ENCODE measurements around the gene CMTR1.
"Not testable (repeated sequence)": the region's sequence is repeated elsewhere in the genome, so short reads cannot be mapped to it uniquely, and the experiment has no call there.

CMTR1 gene

DNA sequence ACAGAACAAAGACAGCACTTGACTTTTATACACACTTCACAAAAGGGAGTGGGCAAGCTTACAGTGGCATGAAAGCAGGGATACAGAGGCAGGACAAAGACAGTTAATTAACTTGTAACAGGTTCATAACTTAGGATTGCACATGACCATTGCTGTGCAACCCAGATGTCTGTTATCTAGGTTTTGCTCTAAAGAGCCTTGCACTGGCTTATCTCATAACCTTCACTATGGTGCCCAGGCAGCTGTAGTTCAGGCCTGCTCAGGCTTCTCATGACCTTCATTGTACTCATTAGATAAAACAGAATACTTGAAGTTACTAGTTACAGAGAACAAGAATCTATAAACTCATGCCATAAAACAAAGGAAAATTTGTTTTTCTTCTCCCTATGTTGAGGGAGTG lies 31.4 kb upstream of the CMTR1 start:
- H3K27ac ChIP-seq (ENCODE audit: insufficient read depth, low read depth, low read length, poor library complexity, severe bottlenecking); H3K4me1 ChIP-seq (ENCODE audit: control insufficient read depth, insufficient read depth, low read length); H3K4me3 ChIP-seq (ENCODE audit: insufficient read depth, low read depth, low read length); H3K9me3 ChIP-seq (ENCODE audit: control insufficient read depth, low read length); H3K36me3 ChIP-seq (ENCODE audit: control insufficient read depth, insufficient read depth, low read length); H3K27me3 ChIP-seq (ENCODE audit: control insufficient read depth, insufficient read depth, low read length, poor library complexity, severe bottlenecking): not testable (repeated sequence)

DNA sequence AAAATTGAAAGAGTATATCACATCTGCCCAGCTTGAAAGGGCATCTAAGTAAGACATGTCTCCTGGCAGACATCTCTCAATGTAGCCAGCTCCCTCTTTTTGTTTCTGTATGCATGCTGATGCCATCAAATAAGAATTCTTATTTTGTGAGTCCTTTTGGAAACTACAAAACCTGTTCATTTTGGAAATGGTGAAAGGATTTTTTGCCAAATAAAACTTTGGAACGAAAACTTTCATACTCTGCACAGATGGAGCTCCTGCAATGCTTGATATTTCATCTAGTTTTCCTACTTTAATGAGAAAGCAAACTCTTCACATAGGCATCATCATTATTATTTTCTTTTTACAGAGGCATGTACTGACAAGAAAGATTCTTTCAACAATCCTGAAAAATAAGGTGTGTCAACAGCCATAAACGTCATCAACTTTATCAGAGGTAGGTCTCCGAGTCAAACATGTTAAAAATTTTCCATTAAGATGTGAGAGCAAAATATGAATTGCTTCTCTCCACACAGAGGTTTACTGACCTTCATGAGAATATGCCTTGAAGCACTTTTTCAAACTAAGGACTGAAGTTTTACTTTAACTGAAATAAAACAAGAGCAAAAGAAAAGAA lies 26.2 kb upstream of the CMTR1 start:
- Histone ChIP-seq H3K4me3 (ENCODE audit: insufficient read depth, low read depth, low read length) (no peak overlapping the region), H3K9me3 (ENCODE audit: control insufficient read depth, low read length) (no peaks in the 10 kb centered on the region), H3K27ac (ENCODE audit: insufficient read depth, low read depth, low read length, poor library complexity, severe bottlenecking) (no peak overlapping the region), H3K36me3 (ENCODE audit: control insufficient read depth, insufficient read depth, low read length) (no peaks in the 10 kb centered on the region), H3K27me3 (ENCODE audit: control insufficient read depth, insufficient read depth, low read length, poor library complexity, severe bottlenecking) (no peaks in the 10 kb centered on the region), H3K4me1 (ENCODE audit: control insufficient read depth, insufficient read depth, low read length) (no peaks in the 10 kb centered on the region)
- WGBS, 2 experiments = 76 to 91% methylated on average over 2 to 3 of the region's 3 CpGs

DNA sequence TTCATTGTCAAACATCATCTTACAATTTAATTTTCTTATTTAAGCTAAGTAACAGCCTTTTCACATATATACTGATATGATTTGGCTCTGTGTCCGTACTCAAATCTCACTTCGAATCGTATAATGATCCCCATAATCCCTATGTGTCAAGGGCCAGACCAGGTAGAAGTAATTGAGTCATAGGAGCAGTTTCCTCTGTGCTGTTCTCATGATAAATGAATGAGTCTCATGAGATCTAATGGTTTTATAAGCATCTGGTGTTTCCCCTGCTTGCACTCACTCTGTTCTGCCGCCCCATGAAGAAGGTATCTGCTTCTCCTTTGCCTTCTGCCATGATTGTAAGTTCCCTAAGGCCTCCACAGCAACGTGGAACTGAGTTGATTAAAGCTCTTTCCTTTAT lies 25.1 kb upstream of the CMTR1 start:
- Histone ChIP-seq H3K27ac (ENCODE audit: insufficient read depth, low read depth, low read length, poor library complexity, severe bottlenecking) (no peak overlapping the region), H3K27me3 (ENCODE audit: control insufficient read depth, insufficient read depth, low read length, poor library complexity, severe bottlenecking) (no peaks in the 10 kb centered on the region), H3K4me1 (ENCODE audit: control insufficient read depth, insufficient read depth, low read length) (no peaks in the 10 kb centered on the region), H3K4me3 (ENCODE audit: insufficient read depth, low read depth, low read length) (no peak overlapping the region), H3K36me3 (ENCODE audit: control insufficient read depth, insufficient read depth, low read length) (no peaks in the 10 kb centered on the region), H3K9me3 (ENCODE audit: control insufficient read depth, low read length) (no peaks in the 10 kb centered on the region)
- WGBS, 2 experiments = 84 to 90% methylated on average over 4 to 5 of the region's 5 CpGs

DNA sequence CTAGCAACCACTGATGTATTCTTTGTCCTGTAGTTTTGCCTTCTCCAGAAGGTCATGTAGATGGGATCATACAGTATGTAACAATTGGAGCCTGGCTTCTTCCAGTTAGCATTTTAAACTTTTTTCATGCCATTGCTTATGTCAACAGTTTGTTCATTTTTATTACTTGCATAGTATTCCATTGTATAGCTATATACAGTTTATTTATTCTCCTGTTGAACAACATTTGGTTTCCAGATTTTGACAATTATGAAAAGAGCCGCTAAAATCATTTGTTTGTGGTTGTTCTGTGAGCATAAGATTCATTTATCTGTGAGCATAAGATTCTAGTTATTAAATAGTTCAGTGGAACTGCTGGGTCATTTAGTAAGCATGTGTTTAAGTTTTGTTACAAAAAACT lies 23.5 kb upstream of the CMTR1 start:
- Histone ChIP-seq H3K9me3 (ENCODE audit: control insufficient read depth, low read length) (no peaks in the 10 kb centered on the region), H3K4me1 (ENCODE audit: control insufficient read depth, insufficient read depth, low read length) (no peaks in the 10 kb centered on the region), H3K27me3 (ENCODE audit: control insufficient read depth, insufficient read depth, low read length, poor library complexity, severe bottlenecking) (no peaks in the 10 kb centered on the region), H3K27ac (ENCODE audit: insufficient read depth, low read depth, low read length, poor library complexity, severe bottlenecking) (no peak overlapping the region), H3K36me3 (ENCODE audit: control insufficient read depth, insufficient read depth, low read length) (no peaks in the 10 kb centered on the region), H3K4me3 (ENCODE audit: insufficient read depth, low read depth, low read length) (no peak overlapping the region)
- WGBS, 2 experiments = 86 to 94% methylated on average over 1 of the region's 1 CpG

DNA sequence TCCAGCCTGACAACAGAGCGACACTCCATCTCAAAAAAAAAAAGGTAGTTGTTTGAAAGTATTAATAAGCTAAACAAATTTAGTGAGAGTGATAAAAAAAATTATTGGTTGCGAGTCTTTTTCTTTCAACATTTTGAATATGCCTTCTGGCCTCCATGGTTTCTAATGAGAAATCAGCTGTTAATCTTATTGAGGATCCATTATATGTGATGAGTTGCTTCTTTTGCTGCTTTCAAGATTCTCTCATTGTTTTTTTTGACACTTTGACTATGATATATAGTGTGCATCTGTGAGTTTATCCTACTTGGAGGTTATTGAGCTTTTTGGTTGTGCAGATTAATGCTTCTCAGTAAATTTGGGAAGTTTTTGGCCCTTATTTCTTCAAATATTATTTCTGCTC lies 15.6 kb upstream of the CMTR1 start:
- Histone ChIP-seq H3K4me3 (ENCODE audit: insufficient read depth, low read depth, low read length) (no peak overlapping the region), H3K9me3 (ENCODE audit: control insufficient read depth, low read length) (no peaks in the 10 kb centered on the region), H3K4me1 (ENCODE audit: control insufficient read depth, insufficient read depth, low read length) (no peaks in the 10 kb centered on the region), H3K36me3 (ENCODE audit: control insufficient read depth, insufficient read depth, low read length) (no peaks in the 10 kb centered on the region), H3K27ac (ENCODE audit: insufficient read depth, low read depth, low read length, poor library complexity, severe bottlenecking) (no peak overlapping the region), H3K27me3 (ENCODE audit: control insufficient read depth, insufficient read depth, low read length, poor library complexity, severe bottlenecking) (no peaks in the 10 kb centered on the region)
- 48 to 51% methylated on average over 2 of the region's 2 CpGs for WGBS, 2 experiments

DNA sequence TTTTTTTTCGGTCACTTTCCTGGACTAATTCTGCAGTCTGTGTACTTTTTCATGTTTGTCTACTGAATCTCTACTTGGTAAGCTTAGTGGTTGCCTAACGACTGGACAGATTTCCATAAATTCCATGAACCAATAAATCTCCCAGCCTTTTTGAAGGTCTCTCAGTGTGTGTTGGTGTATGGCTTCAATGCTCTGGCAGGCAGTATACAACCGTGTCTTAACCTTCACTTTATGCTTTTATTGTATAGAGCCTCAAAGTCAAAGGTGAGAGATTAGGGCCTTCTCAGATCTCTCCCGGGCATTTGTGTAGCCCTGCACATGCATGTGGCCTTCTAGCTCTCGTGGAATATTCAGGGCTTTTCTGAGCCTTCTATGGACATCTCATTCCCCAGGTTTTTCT lies 14.3 kb upstream of the CMTR1 start:
- 62 to 65% methylated on average over 3 to 5 of the region's 5 CpGs for WGBS, 2 experiments
- Histone ChIP-seq H3K4me3 (ENCODE audit: insufficient read depth, low read depth, low read length) (no peak overlapping the region), H3K27me3 (ENCODE audit: control insufficient read depth, insufficient read depth, low read length, poor library complexity, severe bottlenecking) (no peaks in the 10 kb centered on the region), H3K9me3 (ENCODE audit: control insufficient read depth, low read length) (no peaks in the 10 kb centered on the region), H3K36me3 (ENCODE audit: control insufficient read depth, insufficient read depth, low read length) (no peaks in the 10 kb centered on the region), H3K27ac (ENCODE audit: insufficient read depth, low read depth, low read length, poor library complexity, severe bottlenecking) (no peak overlapping the region), H3K4me1 (ENCODE audit: control insufficient read depth, insufficient read depth, low read length) (no peaks in the 10 kb centered on the region)

DNA sequence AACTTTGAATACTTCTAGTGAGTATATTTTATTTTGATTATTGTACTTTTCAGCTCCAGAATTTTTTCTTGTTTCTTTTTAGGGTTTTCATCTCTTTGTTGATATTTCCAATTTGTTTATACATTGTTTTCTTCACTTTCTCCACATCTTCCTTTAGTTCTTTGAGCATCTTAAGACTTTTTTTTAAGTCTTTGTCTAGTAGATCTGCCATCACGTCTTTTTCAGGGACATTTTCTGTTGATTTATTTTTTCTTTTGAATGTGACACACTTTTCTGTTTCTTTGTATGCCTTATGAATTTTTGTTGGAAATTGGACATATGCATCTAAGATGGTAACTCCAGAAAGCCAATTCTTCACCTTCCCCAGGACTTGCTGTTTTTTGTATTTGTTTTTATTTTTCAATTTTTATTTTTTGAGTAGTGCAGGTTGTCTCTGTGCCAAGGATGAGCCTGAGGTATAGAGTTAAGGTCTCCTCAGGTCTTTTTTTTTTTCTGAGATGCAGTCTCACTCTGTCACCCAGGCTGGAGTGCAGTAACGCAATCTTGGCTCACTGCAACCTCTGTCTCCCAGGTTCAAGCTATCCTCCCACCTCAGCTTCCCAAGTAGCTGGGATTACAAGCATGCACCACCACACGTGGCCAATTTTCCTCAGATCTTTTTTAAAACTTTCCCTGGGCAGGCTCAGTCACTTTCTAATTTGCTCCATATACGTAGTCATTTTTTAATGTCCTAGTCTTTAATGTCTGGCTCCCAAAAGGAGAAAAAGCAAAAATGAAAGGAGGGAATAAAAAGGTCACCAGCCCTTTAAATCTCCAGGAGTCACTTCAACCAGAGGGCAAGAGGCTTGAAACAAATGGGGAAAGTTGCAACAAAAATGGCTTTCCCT lies 6.7 kb upstream of the CMTR1 start:
- no peaks in the 10 kb centered on the region for H3K36me3 ChIP-seq (ENCODE audit: control insufficient read depth, insufficient read depth, low read length)
- no peak overlapping the region for H3K4me3 ChIP-seq (ENCODE audit: insufficient read depth, low read depth, low read length)
- H3K9me3 ChIP-seq (ENCODE audit: control insufficient read depth, low read length) = no peaks in the 10 kb centered on the region
- H3K27me3 ChIP-seq (ENCODE audit: control insufficient read depth, insufficient read depth, low read length, poor library complexity, severe bottlenecking) = no peaks in the 10 kb centered on the region
- WGBS, 2 experiments = 91% methylated on average over 4 of the region's 4 CpGs
- H3K27ac ChIP-seq (ENCODE audit: insufficient read depth, low read depth, low read length, poor library complexity, severe bottlenecking) = no peak overlapping the region
- H3K4me1 ChIP-seq (ENCODE audit: control insufficient read depth, insufficient read depth, low read length) = no peaks in the 10 kb centered on the region

DNA sequence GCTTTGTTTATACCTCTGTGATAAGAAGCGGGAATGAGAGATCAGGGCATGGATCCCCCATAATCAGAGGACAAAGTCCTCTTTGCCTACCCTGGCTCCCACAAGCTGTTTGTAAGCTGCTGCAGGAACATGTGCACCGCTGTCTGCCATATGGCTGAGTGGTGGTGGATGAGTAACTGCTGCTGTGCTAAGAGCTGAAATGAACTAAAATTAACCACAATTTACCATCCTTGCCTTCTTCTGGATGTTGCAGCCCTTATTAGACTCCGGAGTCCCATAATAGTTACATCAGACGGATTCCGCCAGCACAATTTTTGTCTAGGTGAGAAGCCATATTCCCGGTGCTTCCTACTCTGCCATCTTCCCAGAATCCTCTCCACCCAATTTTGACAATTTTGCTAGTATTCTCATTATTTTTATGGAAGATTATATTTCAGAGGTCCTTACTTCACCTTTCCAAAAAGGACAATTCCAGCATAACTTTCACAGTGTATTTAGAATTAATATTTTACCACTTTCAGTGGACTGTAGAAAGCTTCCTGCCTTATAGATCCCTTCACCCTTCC lies 6.0 kb upstream of the CMTR1 start:
- no peaks in the 10 kb centered on the region for H3K36me3 ChIP-seq (ENCODE audit: control insufficient read depth, insufficient read depth, low read length)
- H3K4me3 ChIP-seq (ENCODE audit: insufficient read depth, low read depth, low read length) = no peak overlapping the region
- 89 to 95% methylated on average over 5 to 6 of the region's 6 CpGs for WGBS, 2 experiments
- H3K4me1 ChIP-seq (ENCODE audit: control insufficient read depth, insufficient read depth, low read length) = no peaks in the 10 kb centered on the region
- H3K27ac ChIP-seq (ENCODE audit: insufficient read depth, low read depth, low read length, poor library complexity, severe bottlenecking) = no peak overlapping the region
- H3K9me3 ChIP-seq (ENCODE audit: control insufficient read depth, low read length) = no peaks in the 10 kb centered on the region
- no peaks in the 10 kb centered on the region for H3K27me3 ChIP-seq (ENCODE audit: control insufficient read depth, insufficient read depth, low read length, poor library complexity, severe bottlenecking)

DNA sequence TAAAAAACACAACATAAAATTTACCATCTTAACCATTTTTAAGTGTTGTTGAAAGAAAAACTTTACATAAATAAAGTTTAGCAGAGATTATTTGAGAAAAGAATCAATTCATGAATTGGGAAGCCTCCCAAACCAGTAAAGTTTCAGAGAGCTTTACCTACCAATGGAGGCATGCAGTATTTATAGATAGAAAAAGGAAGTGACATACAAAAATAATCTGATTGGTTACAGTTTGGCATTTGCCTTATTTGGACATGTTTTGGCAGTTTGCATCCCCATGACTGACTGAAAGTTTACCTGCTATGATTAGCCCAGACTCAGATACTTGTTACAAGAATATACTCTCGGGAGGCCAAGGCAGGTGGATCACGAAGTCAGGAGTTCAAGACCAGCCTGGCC lies 3.7 kb upstream of the CMTR1 start:
- H3K9me3 ChIP-seq (ENCODE audit: control insufficient read depth, low read length) = no peaks in the 10 kb centered on the region
- H3K36me3 ChIP-seq (ENCODE audit: control insufficient read depth, insufficient read depth, low read length) = no peaks in the 10 kb centered on the region
- H3K4me1 ChIP-seq (ENCODE audit: control insufficient read depth, insufficient read depth, low read length) = peaks cover 5% of the 10 kb centered on the region
- no peaks in the 10 kb centered on the region for H3K27me3 ChIP-seq (ENCODE audit: control insufficient read depth, insufficient read depth, low read length, poor library complexity, severe bottlenecking)
- 82 to 83% methylated on average over 2 of the region's 2 CpGs for WGBS, 2 experiments
- H3K27ac ChIP-seq (ENCODE audit: insufficient read depth, low read depth, low read length, poor library complexity, severe bottlenecking) = no peak overlapping the region
- H3K4me3 ChIP-seq (ENCODE audit: insufficient read depth, low read depth, low read length) = no peak overlapping the region

DNA sequence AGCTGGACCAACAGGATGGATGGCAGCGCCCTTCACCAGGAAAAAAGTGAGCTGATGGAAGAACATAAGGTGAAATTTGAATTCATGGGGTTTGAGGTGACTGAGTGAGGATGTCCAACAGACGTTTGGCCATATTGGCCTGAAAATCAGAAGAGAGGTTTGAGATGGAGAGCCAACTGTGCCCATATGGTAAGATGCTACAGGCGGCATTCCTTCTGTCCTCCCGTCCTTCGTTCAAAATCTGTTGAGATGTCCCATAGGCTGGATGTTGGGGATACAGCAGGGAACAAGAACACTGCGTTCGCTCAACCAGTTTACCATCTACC lies 468 bp upstream of the CMTR1 start:
- Histone ChIP-seq H3K9me3 (ENCODE audit: control insufficient read depth, low read length) (no peaks in the 10 kb centered on the region), H3K4me1 (ENCODE audit: control insufficient read depth, insufficient read depth, low read length) (peaks cover 5% of the 10 kb centered on the region), H3K27me3 (ENCODE audit: control insufficient read depth, insufficient read depth, low read length, poor library complexity, severe bottlenecking) (no peaks in the 10 kb centered on the region), H3K27ac (ENCODE audit: insufficient read depth, low read depth, low read length, poor library complexity, severe bottlenecking) (no peak overlapping the region), H3K36me3 (ENCODE audit: control insufficient read depth, insufficient read depth, low read length) (no peaks in the 10 kb centered on the region), H3K4me3 (ENCODE audit: insufficient read depth, low read depth, low read length) (peak overlapping the region; percentile 97)
- WGBS, 2 experiments = 44 to 45% methylated on average over 7 of the region's 7 CpGs
